HepG2 (cell line): ENCODE results near the gene TMA7B. TPM values are rescaled to one million over a fixed set of nuclear protein-coding genes. Genes with fewer than 3 reads are reported as not detected.

Experiments
- CTCF ChIP-seq: sonication (generic); formaldehyde crosslinking; IDR thresholded peaks from 2 replicates; pipeline ENCODE4 v1.5.0; 2020; ENCODE audit warnings: mild to moderate bottlenecking, missing genetic modification reagents, moderate library complexity
- GABPB1 ChIP-seq: IDR thresholded peaks from 2 replicates; pipeline ENCODE4 v1.6.1; 2016; ENCODE audit warnings: mild to moderate bottlenecking, missing genetic modification reagents, moderate library complexity, missing compliant biosample characterization
- HDAC1 ChIP-seq: sonication (generic); formaldehyde crosslinking; IDR thresholded peaks from 2 replicates; pipeline ENCODE4 v1.5.1; 2020; ENCODE audit warnings: mild to moderate bottlenecking, missing genetic modification reagents
- HNF4A ChIP-seq: sonication (generic); formaldehyde crosslinking; IDR thresholded peaks from 2 replicates; pipeline ENCODE4 v1.4.0; 2020; ENCODE audit warnings: missing genetic modification reagents
- LBX2 ChIP-seq: sonication (generic); formaldehyde crosslinking; IDR thresholded peaks from 2 replicates; pipeline ENCODE4 v1.5.0; 2020; ENCODE audit warnings: missing genetic modification reagents, mild to moderate bottlenecking, borderline replicate concordance
- MXD4 ChIP-seq: IDR thresholded peaks from 2 replicates; pipeline ENCODE4 v1.6.1; 2016; ENCODE audit warnings: mild to moderate bottlenecking, missing biosample characterization, missing genetic modification reagents
- NR2F1 ChIP-seq, 2 experiments: fragments of 450-650 bp in 1 of 2; formaldehyde crosslinking in 1 of 2; IDR thresholded peaks; 2 replicates each; pipeline versions ENCODE4 v1.5.0 to v1.6.1; 2016 to 2020; ENCODE audit warnings: mild to moderate bottlenecking in 1 of 2, missing compliant biosample characterization in 1 of 2, missing genetic modification reagents in 1 of 2, moderate library complexity in 1 of 2
- PITX1 ChIP-seq: sonication (generic); formaldehyde crosslinking; IDR thresholded peaks from 2 replicates; pipeline ENCODE4 v1.5.1; 2020; ENCODE audit warnings: mild to moderate bottlenecking, missing genetic modification reagents
- SATB2 ChIP-seq: sonication (generic); formaldehyde crosslinking; IDR thresholded peaks from 2 replicates; pipeline ENCODE4 v1.5.0; 2020; ENCODE audit warnings: missing genetic modification reagents
- SNAPC4 ChIP-seq: sonication (generic); formaldehyde crosslinking; IDR thresholded peaks from 2 replicates; pipeline ENCODE4 v1.4.0; 2020; ENCODE audit warnings: mild to moderate bottlenecking, missing genetic modification reagents
- ZNF326 ChIP-seq: sonication (generic); formaldehyde crosslinking; IDR thresholded peaks from 2 replicates; pipeline ENCODE4 v1.4.0; 2020; ENCODE audit warnings: missing genetic modification reagents, borderline replicate concordance
- ZNF441 ChIP-seq: sonication (generic); formaldehyde crosslinking; IDR thresholded peaks from 2 replicates; pipeline ENCODE4 v1.7.0; 2021; ENCODE audit warnings: missing genetic modification reagents, borderline replicate concordance
- ZZZ3 ChIP-seq: sonication (generic); formaldehyde crosslinking; IDR thresholded peaks from 2 replicates; pipeline ENCODE4 v1.4.0; 2020; ENCODE audit warnings: missing genetic modification reagents, mild to moderate bottlenecking, borderline replicate concordance
- polyA plus RNA-seq, 8 experiments: library from polyadenylated mRNA; depleted of rRNA in 3 of 8; stranded (reverse) in 7 of 8; unstranded in 1 of 8; fragments of >200 nt; fragmentation: Illumina TruSeq in 4 of 8; extraction: Trizol in 4 of 8; gene quantifications; 2 replicates each; pipeline versions ENCODE4 v1.2.1 to v1.2.3, GENCODE V29; 2011 to 2016; ENCODE audit warnings: low read depth in 4 of 8, missing spikeins in 1 of 8, mixed read lengths in 1 of 8; ENCODE audit not compliant: insufficient read depth in 1 of 8
- total RNA-seq, 5 experiments: library from RNA; depleted of rRNA; stranded (reverse); fragments of >200 nt; fragmentation: Illumina TruSeq; extraction: Trizol; gene quantifications; 2 replicates each; pipeline ENCODE4 v1.2.3, GENCODE V29; 2016; ENCODE audit warnings: low read depth in 1 of 5
- TF ChIP-seq, protein P1 (sequence below): sonication (generic); formaldehyde crosslinking; conservative IDR thresholded peaks from 2 replicates; pipeline ENCODE4 v1.8.0; 2022; ENCODE audit warnings: low read depth, missing genetic modification reagents
- TF ChIP-seq, protein P2 (sequence below): sonication (generic); formaldehyde crosslinking; IDR thresholded peaks from 2 replicates; pipeline ENCODE4 v1.9.0; 2022; ENCODE audit warnings: low read depth, missing genetic modification reagents

The TMA7B gene
- total and polyA plus RNA-seq, 2 of the 13 experiments (the other 11 are each of a cell fraction or from before 2014, with no cell fraction given), result not detected

GRCh38 chr22:39999144-39999757, 39.1 kb downstream of the TMA7B start (continued):
- TF ChIP-seq GABPB1 (CRISPR knock-in tag) (peak; percentile 16; the same call in 1 of the 2 replicates), LBX2 (no peak), MXD4 (CRISPR knock-in tag) (no peak), SATB2 (CRISPR knock-in tag) (no peak), CTCF (CRISPR knock-in tag) (peak; percentile 26; the same call in 1 of the 2 replicates), ZZZ3 (CRISPR knock-in tag) (no peak), SNAPC4 (CRISPR knock-in tag) (no peak), HDAC1 (CRISPR knock-in tag) (no peak), ZNF441 (CRISPR knock-in tag) (peak; percentile 95), HNF4A (CRISPR knock-in tag) (peak; percentile 26; the same call in 1 of the 2 replicates), PITX1 (CRISPR knock-in tag) (no peak; the same call in 1 of the 2 replicates), ZNF326 (CRISPR knock-in tag) (no peak), NR2F1 (CRISPR knock-in tag; IDR thresholded peaks at IDR 0.05) (peak in 1 of 2 experiments; percentile 43; a peak in 1 of 4 replicates)
- TF ChIP-seq, protein P1, sequence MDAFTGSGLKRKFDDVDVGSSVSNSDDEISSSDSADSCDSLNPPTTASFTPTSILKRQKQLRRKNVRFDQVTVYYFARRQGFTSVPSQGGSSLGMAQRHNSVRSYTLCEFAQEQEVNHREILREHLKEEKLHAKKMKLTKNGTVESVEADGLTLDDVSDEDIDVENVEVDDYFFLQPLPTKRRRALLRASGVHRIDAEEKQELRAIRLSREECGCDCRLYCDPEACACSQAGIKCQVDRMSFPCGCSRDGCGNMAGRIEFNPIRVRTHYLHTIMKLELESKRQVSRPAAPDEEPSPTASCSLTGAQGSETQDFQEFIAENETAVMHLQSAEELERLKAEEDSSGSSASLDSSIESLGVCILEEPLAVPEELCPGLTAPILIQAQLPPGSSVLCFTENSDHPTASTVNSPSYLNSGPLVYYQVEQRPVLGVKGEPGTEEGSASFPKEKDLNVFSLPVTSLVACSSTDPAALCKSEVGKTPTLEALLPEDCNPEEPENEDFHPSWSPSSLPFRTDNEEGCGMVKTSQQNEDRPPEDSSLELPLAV (CRISPR knock-in tag), result no peak
- TF ChIP-seq, protein P2, sequence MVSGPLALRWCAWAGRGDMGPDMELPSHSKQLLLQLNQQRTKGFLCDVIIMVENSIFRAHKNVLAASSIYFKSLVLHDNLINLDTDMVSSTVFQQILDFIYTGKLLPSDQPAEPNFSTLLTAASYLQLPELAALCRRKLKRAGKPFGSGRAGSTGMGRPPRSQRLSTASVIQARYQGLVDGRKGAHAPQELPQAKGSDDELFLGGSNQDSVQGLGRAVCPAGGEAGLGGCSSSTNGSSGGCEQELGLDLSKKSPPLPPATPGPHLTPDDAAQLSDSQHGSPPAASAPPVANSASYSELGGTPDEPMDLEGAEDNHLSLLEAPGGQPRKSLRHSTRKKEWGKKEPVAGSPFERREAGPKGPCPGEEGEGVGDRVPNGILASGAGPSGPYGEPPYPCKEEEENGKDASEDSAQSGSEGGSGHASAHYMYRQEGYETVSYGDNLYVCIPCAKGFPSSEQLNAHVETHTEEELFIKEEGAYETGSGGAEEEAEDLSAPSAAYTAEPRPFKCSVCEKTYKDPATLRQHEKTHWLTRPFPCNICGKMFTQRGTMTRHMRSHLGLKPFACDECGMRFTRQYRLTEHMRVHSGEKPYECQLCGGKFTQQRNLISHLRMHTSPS, result no peak
